ENCODE results near the gene HSDL2.
"Not testable (repeated sequence)": the region's sequence is repeated elsewhere in the genome, so short reads cannot be mapped to it uniquely, and the experiment has no call there.

Gene HSDL2

DNA sequence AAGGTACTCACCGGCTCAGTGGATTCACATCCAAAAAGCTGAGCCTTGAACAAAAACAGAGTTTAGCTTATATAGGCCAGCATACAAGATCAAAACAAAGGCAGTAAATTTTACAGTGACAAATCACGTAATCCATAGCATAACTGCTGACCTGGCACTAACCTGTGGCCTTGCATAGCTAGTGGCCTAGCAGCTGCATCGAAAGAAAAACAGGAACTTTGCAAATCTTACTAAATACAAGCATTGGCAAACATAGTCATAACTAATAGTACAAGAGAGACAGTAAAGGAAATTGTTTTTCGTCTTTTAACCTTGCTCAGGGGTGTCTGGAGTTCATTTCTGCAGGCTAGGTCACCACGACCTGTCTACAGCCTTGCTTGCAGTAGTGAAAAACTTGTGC, 4.8 kb downstream of the HSDL2 start:
- peak overlapping the region; percentile 10 for H3K4ac ChIP-seq (ENCODE audit: low read depth, low read length)
- no peak overlapping the region for H3K9ac ChIP-seq (ENCODE audit: low read length)
- H2BK12ac ChIP-seq (ENCODE audit: low read length) = no peak overlapping the region
- H2AFZ ChIP-seq (ENCODE audit: insufficient read depth, low read length, poor library complexity) = no peak overlapping the region
- no CpG with 5 or more reads among the region's 5 CpGs for WGBS (ENCODE audit: extremely low coverage, insufficient coverage, insufficient read length)
- H2AK5ac ChIP-seq (ENCODE audit: low read length) = no peak overlapping the region
- H3K9me3 ChIP-seq (ENCODE audit: insufficient read depth, low read depth, low read length) = no peaks in the 10 kb centered on the region
- no peak overlapping the region for H3K4me2 ChIP-seq (ENCODE audit: low read length)
- no peak overlapping the region for H3K14ac ChIP-seq (ENCODE audit: low read length)
- no peak overlapping the region for H2BK120ac ChIP-seq (ENCODE audit: insufficient read depth, low read length, poor library complexity)
- peaks cover 4% of the 10 kb centered on the region for H3K79me1 ChIP-seq (ENCODE audit: low read length)
- no peak overlapping the region for H2BK5ac ChIP-seq (ENCODE audit: low read depth, low read length, poor library complexity)
- H3K27ac ChIP-seq (ENCODE audit: low read depth, low read length) = no peak overlapping the region
- no peak overlapping the region for H3K4me3 ChIP-seq (ENCODE audit: low read depth, low read length)
- no peaks in the 10 kb centered on the region for H3K27me3 ChIP-seq (ENCODE audit: insufficient read depth, low read length)
- peak in 1 of 2 donors; percentile 9 for DNase-seq
- H3K23ac ChIP-seq (ENCODE audit: low read length) = no peak overlapping the region
- H3K4me1 ChIP-seq (ENCODE audit: control insufficient read depth in 1 of 2, insufficient read depth in 2 of 2, low read length in 2 of 2) = peaks cover 0 to 3% of the 10 kb centered on the region in 2 experiments
- H4K12ac ChIP-seq (ENCODE audit: low read depth, low read length) = no peak overlapping the region
- H3K79me2 ChIP-seq (ENCODE audit: control insufficient read depth, insufficient read depth, low read length, poor library complexity) = peaks cover 6% of the 10 kb centered on the region
- H4K8ac ChIP-seq (ENCODE audit: low read depth, low read length) = no peak overlapping the region
- peaks cover 0 to 2% of the 10 kb centered on the region in 2 experiments for H3K36me3 ChIP-seq (ENCODE audit: control insufficient read depth in 1 of 2, insufficient read depth in 2 of 2, low read length in 2 of 2)
- H4K91ac ChIP-seq (ENCODE audit: low read depth, low read length) = no peak overlapping the region
- no peak overlapping the region for H3K18ac ChIP-seq (ENCODE audit: low read length)

DNA sequence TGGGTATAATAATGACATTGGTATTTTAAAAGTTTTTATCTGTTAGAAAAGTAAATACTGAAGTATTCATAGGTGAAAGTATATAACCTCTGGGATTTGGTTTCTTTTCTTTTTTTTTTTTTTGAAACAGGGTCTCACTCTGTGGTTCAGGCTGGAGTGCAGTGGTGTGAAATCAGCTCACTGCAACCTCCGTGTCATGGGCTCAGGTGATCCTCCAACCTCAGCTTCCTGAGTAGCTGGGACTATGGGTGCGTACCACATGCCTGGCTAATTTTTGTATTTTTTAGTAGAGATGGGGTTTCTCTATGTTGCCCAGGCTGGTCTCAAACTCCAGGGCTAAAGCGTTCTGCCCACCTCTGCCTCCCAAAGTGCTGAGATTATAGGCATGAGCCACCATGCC, 7.2 kb downstream of the HSDL2 start:
- Histone ChIP-seq H3K79me2 (ENCODE audit: control insufficient read depth, insufficient read depth, low read length, poor library complexity) (no peaks in the 10 kb centered on the region), H3K4me2 (ENCODE audit: low read length) (no peak overlapping the region), H2BK120ac (ENCODE audit: insufficient read depth, low read length, poor library complexity) (no peak overlapping the region), H3K23ac (ENCODE audit: low read length) (no peak overlapping the region), H3K9me3 (ENCODE audit: insufficient read depth, low read depth, low read length) (no peaks in the 10 kb centered on the region), H3K27ac (ENCODE audit: low read depth, low read length) (no peak overlapping the region), H3K18ac (ENCODE audit: low read length) (no peak overlapping the region), H2AK5ac (ENCODE audit: low read length) (no peak overlapping the region), H4K8ac (ENCODE audit: low read depth, low read length) (no peak overlapping the region), H3K4me1 (ENCODE audit: control insufficient read depth in 1 of 2, insufficient read depth in 2 of 2, low read length in 2 of 2) (peaks cover 0 to 3% of the 10 kb centered on the region in 2 experiments), H3K9ac (ENCODE audit: low read length) (no peak overlapping the region), H3K4ac (ENCODE audit: low read depth, low read length) (no peak overlapping the region), H3K14ac (ENCODE audit: low read length) (no peak overlapping the region), H4K91ac (ENCODE audit: low read depth, low read length) (no peak overlapping the region), H4K12ac (ENCODE audit: low read depth, low read length) (no peak overlapping the region), H3K27me3 (ENCODE audit: insufficient read depth, low read length) (no peaks in the 10 kb centered on the region), H3K4me3 (ENCODE audit: low read depth, low read length) (no peak overlapping the region), H3K79me1 (ENCODE audit: low read length) (no peaks in the 10 kb centered on the region), H2BK12ac (ENCODE audit: low read length) (no peak overlapping the region), H2AFZ (ENCODE audit: insufficient read depth, low read length, poor library complexity) (no peak overlapping the region), H3K36me3 (ENCODE audit: control insufficient read depth in 1 of 2, insufficient read depth in 2 of 2, low read length in 2 of 2) (peaks cover 0 to 2% of the 10 kb centered on the region in 2 experiments), H2BK5ac (ENCODE audit: low read depth, low read length, poor library complexity) (no peak overlapping the region)
- no CpG with 5 or more reads among the region's 3 CpGs for WGBS (ENCODE audit: extremely low coverage, insufficient coverage, insufficient read length)
- no peak for DNase-seq

DNA sequence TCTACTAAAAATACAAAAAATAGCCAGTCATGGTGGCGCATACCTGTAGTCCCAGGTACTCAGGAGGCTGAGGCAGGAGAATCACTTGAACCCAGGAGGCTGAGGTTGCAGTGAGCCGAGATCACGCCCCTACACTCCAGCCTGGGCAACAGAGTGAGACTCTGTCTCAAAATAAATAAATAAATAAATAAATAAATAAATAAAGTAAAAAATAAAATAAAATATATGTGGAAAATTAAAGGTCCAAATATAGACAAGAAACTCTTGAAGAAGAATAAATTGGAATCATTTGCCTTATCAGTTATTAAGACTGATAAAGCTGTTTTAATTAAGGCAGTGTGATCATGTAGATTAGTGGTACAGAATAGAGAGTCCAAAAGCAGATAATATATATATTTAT, 10.0 kb downstream of the HSDL2 start:
- H3K14ac ChIP-seq (ENCODE audit: low read length); H3K4me3 ChIP-seq (ENCODE audit: low read depth, low read length); H2AFZ ChIP-seq (ENCODE audit: insufficient read depth, low read length, poor library complexity); H2BK12ac ChIP-seq (ENCODE audit: low read length); H3K4me2 ChIP-seq (ENCODE audit: low read length); H3K4ac ChIP-seq (ENCODE audit: low read depth, low read length); H3K79me2 ChIP-seq (ENCODE audit: control insufficient read depth, insufficient read depth, low read length, poor library complexity); H3K18ac ChIP-seq (ENCODE audit: low read length); H3K9ac ChIP-seq (ENCODE audit: low read length); H3K9me3 ChIP-seq (ENCODE audit: insufficient read depth, low read depth, low read length); H3K36me3 ChIP-seq (ENCODE audit: control insufficient read depth in 1 of 2, insufficient read depth in 2 of 2, low read length in 2 of 2); DNase-seq; H4K8ac ChIP-seq (ENCODE audit: low read depth, low read length); H2AK5ac ChIP-seq (ENCODE audit: low read length); H4K12ac ChIP-seq (ENCODE audit: low read depth, low read length); H3K27me3 ChIP-seq (ENCODE audit: insufficient read depth, low read length); H4K91ac ChIP-seq (ENCODE audit: low read depth, low read length); H3K23ac ChIP-seq (ENCODE audit: low read length); H2BK5ac ChIP-seq (ENCODE audit: low read depth, low read length, poor library complexity); H2BK120ac ChIP-seq (ENCODE audit: insufficient read depth, low read length, poor library complexity); H3K27ac ChIP-seq (ENCODE audit: low read depth, low read length); H3K4me1 ChIP-seq (ENCODE audit: control insufficient read depth in 1 of 2, insufficient read depth in 2 of 2, low read length in 2 of 2); H3K79me1 ChIP-seq (ENCODE audit: low read length): not testable (repeated sequence)
- WGBS (ENCODE audit: extremely low coverage, insufficient coverage, insufficient read length) = no CpG with 5 or more reads among the region's 3 CpGs

DNA sequence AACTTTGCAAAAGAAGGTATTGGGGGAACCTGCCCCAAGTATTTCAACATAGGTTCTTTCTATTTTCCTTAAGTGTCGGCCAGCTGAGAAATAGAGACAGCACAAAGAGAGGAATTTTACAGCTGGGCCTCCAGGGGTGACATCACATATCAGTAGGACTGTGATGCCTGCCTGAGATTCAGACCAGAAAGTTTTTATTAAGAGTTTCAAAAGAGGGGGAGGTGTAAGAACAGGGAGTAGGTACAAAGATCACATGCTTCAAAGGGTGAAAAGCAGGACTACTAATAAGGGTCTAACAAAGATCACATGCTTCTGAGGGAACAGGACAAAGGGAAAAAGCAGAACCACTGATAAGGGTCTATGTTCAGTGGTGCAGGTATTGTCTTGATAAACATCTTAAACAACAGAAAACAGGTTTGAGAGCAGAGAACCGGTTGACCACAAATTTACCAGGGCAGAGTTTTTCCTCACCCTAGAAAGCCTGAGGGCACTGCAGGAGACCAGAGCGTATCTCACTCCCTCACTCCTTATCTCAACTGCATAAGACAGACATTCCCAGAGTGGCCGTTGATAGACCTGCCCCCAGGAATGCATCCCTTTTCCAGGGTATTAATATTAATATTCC, 12.1 kb downstream of the HSDL2 start:
- H3K79me2 ChIP-seq (ENCODE audit: control insufficient read depth, insufficient read depth, low read length, poor library complexity); H3K4ac ChIP-seq (ENCODE audit: low read depth, low read length); H3K9me3 ChIP-seq (ENCODE audit: insufficient read depth, low read depth, low read length); H3K27me3 ChIP-seq (ENCODE audit: insufficient read depth, low read length); H3K23ac ChIP-seq (ENCODE audit: low read length); H3K14ac ChIP-seq (ENCODE audit: low read length); H2AK5ac ChIP-seq (ENCODE audit: low read length); H2BK120ac ChIP-seq (ENCODE audit: insufficient read depth, low read length, poor library complexity); H2BK12ac ChIP-seq (ENCODE audit: low read length); H2BK5ac ChIP-seq (ENCODE audit: low read depth, low read length, poor library complexity); H3K79me1 ChIP-seq (ENCODE audit: low read length); H4K12ac ChIP-seq (ENCODE audit: low read depth, low read length); H3K36me3 ChIP-seq (ENCODE audit: control insufficient read depth in 1 of 2, insufficient read depth in 2 of 2, low read length in 2 of 2); H3K27ac ChIP-seq (ENCODE audit: low read depth, low read length); H4K91ac ChIP-seq (ENCODE audit: low read depth, low read length); H4K8ac ChIP-seq (ENCODE audit: low read depth, low read length); H2AFZ ChIP-seq (ENCODE audit: insufficient read depth, low read length, poor library complexity); H3K9ac ChIP-seq (ENCODE audit: low read length); H3K4me2 ChIP-seq (ENCODE audit: low read length); H3K18ac ChIP-seq (ENCODE audit: low read length); H3K4me3 ChIP-seq (ENCODE audit: low read depth, low read length); H3K4me1 ChIP-seq (ENCODE audit: control insufficient read depth in 1 of 2, insufficient read depth in 2 of 2, low read length in 2 of 2): not testable (repeated sequence)
- peak; percentile 87 to 96 for DNase-seq
- WGBS (ENCODE audit: extremely low coverage, insufficient coverage, insufficient read length) = no CpG with 5 or more reads among the region's 4 CpGs
